Lung microvascular endothelial cell (primary cell): ENCODE results near the gene GNMT. TPM values are rescaled to one million over a fixed set of nuclear protein-coding genes. Genes with fewer than 3 reads are reported as not detected.

Experiments
- DNase-seq, 2 donors: peaks; one replicate each; pipeline versions ENCODE4 v3.0.0 to v3.0.0-alpha.2; 2010; ENCODE audit warnings: low read depth in 2 of 2
- total RNA-seq: library from RNA; depleted of rRNA; stranded (reverse); fragments of >200 nt; gene quantifications from 2 replicates; pipeline ENCODE4 v1.2.1, GENCODE V29; 2014

Gene GNMT
- total RNA-seq, 1 donor from 2014 or later = under 0.01 TPM

DNA sequence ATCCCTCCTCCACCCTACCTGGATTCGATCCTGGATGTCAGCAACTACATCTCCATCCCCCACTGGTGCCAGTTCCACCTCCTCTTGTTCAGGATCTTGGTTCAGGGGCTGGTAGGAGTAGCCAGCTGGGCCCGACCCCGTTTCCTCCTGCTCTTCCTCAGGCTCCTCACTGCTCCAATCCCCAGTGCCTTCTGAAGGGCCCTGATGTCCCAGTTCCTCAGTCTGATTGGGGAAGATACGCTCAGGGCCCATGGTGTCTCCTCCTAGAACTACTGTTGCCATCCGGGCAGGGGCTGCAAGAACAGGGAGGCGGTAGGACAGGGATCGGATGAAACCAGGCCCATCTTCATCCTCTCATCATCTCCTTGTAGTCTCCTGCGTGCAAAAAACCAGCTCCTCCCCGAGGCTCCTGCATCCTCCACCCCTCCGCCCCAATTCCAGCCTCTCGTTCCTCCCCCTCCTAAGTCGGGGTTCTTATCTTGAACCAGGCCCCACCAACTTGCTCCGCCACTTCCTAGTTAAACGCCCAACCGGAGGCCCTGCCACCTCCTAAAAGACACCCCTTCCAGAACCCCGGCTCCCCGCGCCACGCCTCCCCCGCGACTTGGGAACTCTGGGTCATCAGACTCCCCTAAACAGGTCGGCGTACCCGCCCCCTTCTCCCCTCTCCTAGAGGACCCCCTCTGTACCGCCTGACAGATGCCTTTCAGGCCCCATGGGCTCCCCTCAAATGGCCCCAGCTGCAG is 52.7 kb downstream of the GNMT start:
- DNase-seq = no peak

Other genes with a start within 250 kb of the GNMT start
- gene PRPH2, start 238.2 kb upstream of the GNMT start, total RNA-seq = 0.44 and 0.60 TPM in 2 replicates
- gene TBCC, start 214.7 kb upstream of the GNMT start, total RNA-seq = 26.4 and 35.5 TPM in 2 replicates
- gene BICRAL, start 178.7 kb upstream of the GNMT start, total RNA-seq = 2.8 and 5.6 TPM in 2 replicates
- 76.5 and 91.5 TPM in 2 replicates for gene RPL7L1, start 81.1 kb upstream of the GNMT start, total RNA-seq
- gene PTCRA, start 44.7 kb upstream of the GNMT start, total RNA-seq = not detected in 2 replicates
- 16.6 and 38.1 TPM in 2 replicates for gene CNPY3, start 31.3 kb upstream of the GNMT start, total RNA-seq
- gene PEX6, start 18.4 kb downstream of the GNMT start, total RNA-seq = 6.3 and 19.2 TPM in 2 replicates
- gene PPP2R5D, start 23.8 kb downstream of the GNMT start, total RNA-seq = 19.2 and 22.0 TPM in 2 replicates
- 33.3 and 47.0 TPM in 2 replicates for gene MEA1, start 53.2 kb downstream of the GNMT start, total RNA-seq
- gene KLHDC3, start 53.5 kb downstream of the GNMT start, total RNA-seq = 104 and 126 TPM in 2 replicates
- 58.9 and 64.9 TPM in 2 replicates for gene RRP36, start 60.9 kb downstream of the GNMT start, total RNA-seq
- 15.0 and 19.4 TPM in 2 replicates for gene CUL7, start 93.1 kb downstream of the GNMT start, total RNA-seq
- gene MRPL2, start 98.7 kb downstream of the GNMT start, total RNA-seq = 9.4 and 11.3 TPM in 2 replicates
- gene KLC4, start 98.9 kb downstream of the GNMT start, total RNA-seq = 13.1 and 19.2 TPM in 2 replicates
- 17.2 and 26.8 TPM in 2 replicates for gene PTK7, start 115.6 kb downstream of the GNMT start, total RNA-seq
- 8.3 and 12.7 TPM in 2 replicates for gene SRF, start 210.5 kb downstream of the GNMT start, total RNA-seq
- 11.6 and 19.6 TPM in 2 replicates for gene CUL9, start 221.4 kb downstream of the GNMT start, total RNA-seq